Subcutaneous abdominal adipose tissue (tissue), 5 donors: Measurements from ENCODE around the gene RAB6A.
A peak's percentile ranks its signal among the peaks of the same experiment; 100 is the strongest.
"Not testable (repeated sequence)": the region's sequence is repeated elsewhere in the genome, so short reads cannot be mapped to it uniquely, and the experiment has no call there.

Source experiments
- H3K27ac ChIP-seq: one replicate; pipeline ENCODE4 v1.7.0; 2013; ENCODE audit warnings: low read depth, mild to moderate bottlenecking, inconsistent platforms, low read length, moderate library complexity
- H3K27me3 ChIP-seq, 5 donors: one replicate each; pipeline ENCODE4 v1.7.0; 2013; ENCODE audit warnings: low read length in 5 of 5, inconsistent platforms in 1 of 5; ENCODE audit not compliant: control insufficient read depth in 5 of 5, insufficient read depth in 4 of 5
- H3K36me3 ChIP-seq, 5 donors: one replicate each; pipeline ENCODE4 v1.7.0; 2013; ENCODE audit warnings: low read length in 5 of 5; ENCODE audit not compliant: control insufficient read depth in 5 of 5, insufficient read depth in 5 of 5
- H3K4me1 ChIP-seq, 5 donors: one replicate each; pipeline ENCODE4 v1.7.0; 2013; ENCODE audit warnings: low read length in 5 of 5, mild to moderate bottlenecking in 3 of 5, moderate library complexity in 1 of 5; ENCODE audit not compliant: control insufficient read depth in 5 of 5, insufficient read depth in 5 of 5
- H3K4me3 ChIP-seq, 5 donors: one replicate each; pipeline ENCODE4 v1.7.0; 2013; ENCODE audit warnings: low read length in 5 of 5, low read depth in 1 of 5
- H3K9ac ChIP-seq, 5 donors: one replicate each; pipeline ENCODE4 v1.7.0; 2013; ENCODE audit warnings: low read length in 5 of 5, mild to moderate bottlenecking in 4 of 5, moderate library complexity in 3 of 5
- H3K9me3 ChIP-seq, 5 donors: one replicate each; pipeline ENCODE4 v1.7.0; 2013; ENCODE audit warnings: low read length in 5 of 5; ENCODE audit not compliant: control insufficient read depth in 5 of 5
- donor health status: healthy.
- donor health status: healthy.
- donor health status: healthy.
- donor health status: healthy.
- donor health status: healthy.

RAB6A gene

DNA sequence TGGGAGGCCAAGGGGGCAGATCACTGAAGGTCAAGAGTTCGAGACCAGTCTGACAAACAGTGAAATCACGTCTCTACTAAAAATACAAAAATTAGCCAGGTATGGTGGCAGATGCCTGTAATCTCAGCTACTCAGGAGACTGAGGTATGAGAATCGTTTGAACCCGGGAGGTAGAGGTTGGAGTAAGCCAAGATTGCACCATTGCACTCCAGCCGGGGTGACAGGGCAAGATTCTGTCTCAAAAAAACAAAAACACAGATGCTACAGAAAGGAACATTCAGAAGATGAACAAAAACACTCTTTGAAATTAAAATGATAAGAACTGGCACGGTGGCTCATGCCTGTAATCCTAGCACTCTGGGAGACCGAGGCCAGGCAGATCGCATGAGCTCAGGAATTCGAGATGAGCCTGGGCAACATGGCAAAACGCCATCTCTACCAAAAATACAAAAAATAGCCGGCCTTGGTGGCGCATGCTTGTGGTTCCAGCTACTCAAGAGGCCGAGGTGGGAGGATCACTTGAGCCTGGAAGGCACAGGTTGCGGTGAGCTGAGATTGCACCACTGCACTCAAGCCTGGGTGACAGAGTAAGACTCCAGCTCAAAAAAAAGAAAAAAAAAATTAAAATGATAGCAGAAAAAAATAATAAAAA is 8.5 kb downstream of the RAB6A start:
- no peaks in the 10 kb centered on the region for H3K9me3 ChIP-seq
- no peak overlapping the region for H3K9ac ChIP-seq
- H3K4me3 ChIP-seq = no peak overlapping the region
- peaks cover 0 to 3% (median 0%) of the 10 kb centered on the region in 5 donors for H3K36me3 ChIP-seq
- no peaks in the 10 kb centered on the region for H3K27me3 ChIP-seq
- no peak overlapping the region for H3K27ac ChIP-seq
- H3K4me1 ChIP-seq = peaks cover 0 to 9% (median 6%) of the 10 kb centered on the region in 5 donors

- not testable (repeated sequence) for H3K36me3 ChIP-seq, H3K9me3 ChIP-seq, H3K4me3 ChIP-seq, H3K4me1 ChIP-seq, H3K27me3 ChIP-seq, H3K27ac ChIP-seq, H3K9ac ChIP-seq
Measured at GRCh38 chr11:73750862-73751261, 10.0 kb downstream of the RAB6A start.

GRCh38 chr11:73750228-73750627 is 10.6 kb downstream of the RAB6A start:
- Histone ChIP-seq H3K4me3 (no peak overlapping the region), H3K36me3 (peaks cover 0 to 3% (median 0%) of the 10 kb centered on the region in 5 donors), H3K9me3 (no peaks in the 10 kb centered on the region), H3K4me1 (peaks cover 0 to 9% (median 6%) of the 10 kb centered on the region in 5 donors), H3K27me3 (no peaks in the 10 kb centered on the region), H3K9ac (no peak overlapping the region), H3K27ac (no peak overlapping the region)

DNA sequence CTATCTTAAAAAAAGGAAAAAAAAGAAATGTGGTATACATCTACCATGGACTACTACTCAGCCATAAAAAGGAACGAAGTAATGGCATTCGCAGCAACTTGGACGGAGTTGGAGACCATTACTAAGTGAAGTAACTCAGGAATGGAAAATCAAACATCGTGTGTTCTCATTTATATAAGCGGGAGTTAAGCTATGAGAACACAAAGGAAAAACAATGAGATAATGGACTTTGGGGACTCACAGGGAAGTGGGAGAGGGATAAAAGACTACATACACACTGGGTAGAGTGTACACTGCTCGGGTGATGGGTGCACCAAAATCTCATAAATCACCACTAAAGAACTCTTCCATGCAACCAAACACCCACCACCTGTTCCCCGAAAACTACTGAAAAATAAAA is 11.8 kb downstream of the RAB6A start:
- Histone ChIP-seq H3K4me1 (peaks cover 0 to 9% (median 6%) of the 10 kb centered on the region in 5 donors), H3K27me3 (no peaks in the 10 kb centered on the region), H3K4me3 (no peak overlapping the region), H3K27ac (no peak overlapping the region), H3K36me3 (peaks cover 0 to 3% (median 0%) of the 10 kb centered on the region in 5 donors), H3K9me3 (no peaks in the 10 kb centered on the region), H3K9ac (peak overlapping the region in 1 of 5 donors; percentile 39)

DNA sequence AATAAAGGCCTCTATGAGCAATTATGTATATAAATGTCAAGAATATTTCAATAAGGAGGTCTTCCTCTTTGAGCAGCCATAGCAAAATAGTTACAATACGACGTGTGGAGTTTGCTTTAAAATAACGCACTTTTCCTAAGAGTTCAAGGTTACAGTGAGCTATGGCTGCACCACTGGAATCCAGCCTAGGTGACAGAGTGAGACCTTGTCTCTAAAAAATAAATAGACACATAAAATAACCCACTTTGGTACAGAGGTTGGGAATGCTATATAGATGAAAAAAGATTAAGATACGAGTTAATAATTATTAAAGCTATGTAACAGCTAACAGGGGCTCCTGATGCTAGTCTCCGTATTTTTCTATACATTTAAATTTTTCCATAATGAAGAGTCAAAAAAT is 12.6 kb downstream of the RAB6A start:
- H3K9ac ChIP-seq = no peak overlapping the region
- peaks cover 0 to 9% (median 6%) of the 10 kb centered on the region in 5 donors for H3K4me1 ChIP-seq
- H3K36me3 ChIP-seq = no peaks in the 10 kb centered on the region
- no peak overlapping the region for H3K4me3 ChIP-seq
- H3K9me3 ChIP-seq = no peaks in the 10 kb centered on the region
- no peak overlapping the region for H3K27ac ChIP-seq
- H3K27me3 ChIP-seq = no peaks in the 10 kb centered on the region

- Histone ChIP-seq H3K9ac (peak overlapping the region in 1 of 5 donors; percentile 24), H3K27me3 (no peaks in the 10 kb centered on the region), H3K27ac (no peak overlapping the region), H3K9me3 (no peaks in the 10 kb centered on the region), H3K4me3 (no peak overlapping the region), H3K4me1 (peaks cover 0 to 9% (median 6%) of the 10 kb centered on the region in 5 donors), H3K36me3 (no peaks in the 10 kb centered on the region)
Measured at GRCh38 chr11:73747762-73748161, 13.1 kb downstream of the RAB6A start.

DNA sequence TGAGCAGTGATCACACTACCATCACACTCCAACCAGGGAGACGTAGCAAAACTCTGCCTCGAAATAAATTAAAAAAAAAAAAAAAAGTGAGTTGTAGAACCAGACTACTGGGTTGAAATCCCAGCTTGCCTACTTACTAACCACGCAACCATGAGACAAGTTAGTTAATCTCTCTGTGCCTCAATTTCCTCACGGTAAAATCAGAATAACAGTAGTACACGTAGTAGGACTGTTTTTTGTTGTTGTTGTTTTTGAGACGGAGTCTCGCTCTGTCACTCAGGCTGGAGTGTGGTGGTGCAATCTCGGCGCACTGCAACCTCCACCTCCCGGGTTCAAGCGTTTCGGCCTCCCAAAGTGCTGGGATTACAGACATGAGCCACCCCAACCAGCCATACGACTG is 14.2 kb downstream of the RAB6A start:
- no peak overlapping the region for H3K27ac ChIP-seq
- H3K4me1 ChIP-seq = peaks cover 0 to 6% (median 0%) of the 10 kb centered on the region in 5 donors

DNA sequence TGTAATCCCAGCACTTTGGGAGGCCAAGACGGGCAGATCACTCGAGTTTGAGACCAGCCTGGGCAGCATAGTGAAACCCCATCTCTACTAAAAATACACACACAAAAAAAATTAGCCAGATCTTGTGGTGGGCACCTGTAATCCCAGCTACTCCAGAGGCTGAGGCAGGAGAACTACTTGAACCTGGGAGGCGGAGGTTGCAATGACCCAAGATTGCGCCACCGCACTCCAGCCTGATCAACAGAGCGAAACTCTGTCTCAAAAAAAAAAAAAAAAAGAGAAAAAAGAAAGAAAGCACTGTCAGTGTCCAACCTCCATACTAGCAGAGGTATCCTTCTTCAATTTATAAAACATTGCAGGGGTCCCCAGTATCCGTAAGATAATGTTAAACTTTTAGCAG is 17.8 kb downstream of the RAB6A start:
- no peaks in the 10 kb centered on the region for H3K4me1 ChIP-seq
- no peak overlapping the region for H3K27ac ChIP-seq
- H3K36me3 ChIP-seq = no peaks in the 10 kb centered on the region
- H3K4me3 ChIP-seq = no peak overlapping the region
- no peaks in the 10 kb centered on the region for H3K27me3 ChIP-seq
- no peaks in the 10 kb centered on the region for H3K9me3 ChIP-seq
- H3K9ac ChIP-seq = no peak overlapping the region

More for the DNA sequence above, 14.2 kb downstream of the RAB6A start:
- Histone ChIP-seq H3K9ac (no peak overlapping the region), H3K27me3 (no peaks in the 10 kb centered on the region), H3K36me3 (no peaks in the 10 kb centered on the region), H3K4me3 (no peak overlapping the region), H3K9me3 (no peaks in the 10 kb centered on the region)

GRCh38 chr11:73735959-73736358 is 24.9 kb downstream of the RAB6A start:
- H3K4me3 ChIP-seq, H3K4me1 ChIP-seq, H3K9me3 ChIP-seq, H3K9ac ChIP-seq, H3K27me3 ChIP-seq, H3K36me3 ChIP-seq, H3K27ac ChIP-seq: not testable (repeated sequence)

- no peak overlapping the region for H3K4me3 ChIP-seq
- no peaks in the 10 kb centered on the region for H3K4me1 ChIP-seq
- no peaks in the 10 kb centered on the region for H3K9me3 ChIP-seq
- H3K36me3 ChIP-seq = peaks cover 0 to 5% (median 3%) of the 10 kb centered on the region in 5 donors
- H3K27ac ChIP-seq = no peak overlapping the region
- H3K9ac ChIP-seq = peak overlapping the region in 1 of 5 donors; percentile 6
- H3K27me3 ChIP-seq = no peaks in the 10 kb centered on the region
Measured at GRCh38 chr11:73734993-73735392, 25.9 kb downstream of the RAB6A start.
